ENCODE data around the gene ATG2B.
A peak's percentile ranks its signal among the peaks of the same experiment; 100 is the strongest.
"Not testable (repeated sequence)": the region's sequence is repeated elsewhere in the genome, so short reads cannot be mapped to it uniquely, and the experiment has no call there.

The ATG2B gene

GRCh38 chr14:96370528-96370927 is 7.4 kb upstream of the ATG2B start:
- no peak for DNase-seq

DNA sequence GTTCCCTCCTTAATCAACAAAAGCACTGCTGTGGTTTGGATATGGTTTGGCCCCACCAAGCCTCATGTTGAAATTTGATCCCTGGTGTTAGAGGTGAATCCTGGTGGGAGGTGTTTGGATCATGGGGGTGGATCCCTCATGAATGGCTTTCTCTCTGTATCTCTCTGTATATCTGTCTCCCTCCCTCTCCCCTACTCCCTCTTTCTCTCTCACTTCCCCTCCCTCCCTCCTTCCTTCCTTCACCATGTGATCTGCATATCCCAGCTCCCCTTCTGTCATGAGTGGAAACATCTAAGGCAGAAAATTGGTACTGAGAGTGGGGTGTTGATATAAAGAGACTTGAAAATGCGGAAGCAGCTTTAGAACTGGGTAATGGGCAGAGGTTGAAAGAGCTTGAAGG is 5.4 kb upstream of the ATG2B start:
- no peak for DNase-seq

- no peak for DNase-seq
Measured at GRCh38 chr14:96364962-96365361, 1.8 kb upstream of the ATG2B start.

GRCh38 chr14:96363751-96364336 is 703 bp upstream of the ATG2B start:
- DNase-seq = peak; percentile 5

- DNase-seq = peak; percentile 7
Measured at GRCh38 chr14:96362071-96362964, 823 bp downstream of the ATG2B start.

DNA sequence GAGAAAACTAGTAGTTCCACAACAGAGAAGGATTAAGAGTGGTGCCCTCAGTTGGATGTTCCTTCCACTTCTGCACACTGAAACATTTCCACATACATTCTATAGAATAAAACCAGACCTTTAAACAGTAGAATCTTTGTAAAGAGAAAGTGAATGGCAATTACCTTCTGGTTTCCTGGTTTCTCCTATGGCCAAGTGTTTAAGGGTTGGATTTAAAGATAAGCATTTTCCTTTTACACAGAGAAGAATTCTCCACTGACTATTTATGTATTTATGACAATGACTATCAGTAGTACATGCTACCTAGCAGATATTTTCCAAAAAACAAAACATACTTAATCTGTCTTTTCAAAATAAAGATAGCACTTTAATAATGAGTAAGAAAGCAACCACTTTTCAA is 3.2 kb downstream of the ATG2B start:
- DNase-seq = no peak

- no peak for DNase-seq
Measured at GRCh38 chr14:96357216-96357615, 5.9 kb downstream of the ATG2B start.

GRCh38 chr14:96354246-96354645 is 8.9 kb downstream of the ATG2B start:
- no peak for DNase-seq

DNA sequence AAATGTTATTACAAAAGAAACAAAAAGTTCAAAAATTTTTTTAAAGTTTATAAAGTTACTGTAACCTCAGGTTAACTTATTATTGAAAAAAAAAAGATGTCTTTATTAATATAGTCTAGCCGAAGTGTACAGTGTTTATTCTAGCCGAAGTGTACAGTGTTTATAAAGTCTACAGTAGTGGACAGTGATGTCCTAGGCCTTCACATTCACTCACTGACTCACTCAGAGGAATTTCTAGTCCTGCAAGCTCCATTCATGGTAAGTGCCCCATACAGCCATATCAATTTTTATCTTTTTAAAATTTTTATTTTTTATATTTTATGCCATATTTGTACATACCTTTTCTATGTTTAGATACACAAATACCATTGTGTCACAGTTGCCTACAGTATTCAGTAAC is 10.4 kb downstream of the ATG2B start:
- no peak for DNase-seq

DNA sequence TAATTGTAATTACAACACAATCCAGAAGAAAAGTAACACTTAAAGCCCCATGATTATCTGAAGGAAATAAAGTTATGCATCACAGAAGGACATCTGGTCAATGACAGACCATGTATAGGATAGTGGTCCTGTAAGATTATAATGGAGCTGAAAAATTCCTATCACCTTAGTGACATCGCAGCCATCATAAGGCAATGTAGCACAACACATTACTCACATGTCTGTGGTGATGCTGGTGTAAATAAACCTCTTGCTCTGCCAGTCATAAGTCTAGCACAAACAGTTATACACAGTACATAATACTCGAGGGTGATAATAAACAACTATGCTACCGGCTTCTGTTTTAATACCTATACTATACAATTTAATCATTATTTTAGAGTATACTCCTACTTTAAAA is 11.2 kb downstream of the ATG2B start:
- no peak for DNase-seq

- DNase-seq = no peak
Measured at GRCh38 chr14:96349286-96350075, 13.7 kb downstream of the ATG2B start.

GRCh38 chr14:96347957-96348356 is 15.2 kb downstream of the ATG2B start:
- not testable (repeated sequence) for DNase-seq

GRCh38 chr14:96345669-96346068 is 17.5 kb downstream of the ATG2B start:
- DNase-seq = no peak

- DNase-seq = no peak
Measured at GRCh38 chr14:96341323-96341722, 21.8 kb downstream of the ATG2B start.

GRCh38 chr14:96338551-96338950 is 24.6 kb downstream of the ATG2B start:
- DNase-seq = no peak

- DNase-seq = no peak
Measured at GRCh38 chr14:96324219-96324618, 38.9 kb downstream of the ATG2B start.

GRCh38 chr14:96320605-96321004 is 42.5 kb downstream of the ATG2B start:
- no peak for DNase-seq

- no peak for DNase-seq
Measured at GRCh38 chr14:96318836-96319235, 44.3 kb downstream of the ATG2B start.

DNA sequence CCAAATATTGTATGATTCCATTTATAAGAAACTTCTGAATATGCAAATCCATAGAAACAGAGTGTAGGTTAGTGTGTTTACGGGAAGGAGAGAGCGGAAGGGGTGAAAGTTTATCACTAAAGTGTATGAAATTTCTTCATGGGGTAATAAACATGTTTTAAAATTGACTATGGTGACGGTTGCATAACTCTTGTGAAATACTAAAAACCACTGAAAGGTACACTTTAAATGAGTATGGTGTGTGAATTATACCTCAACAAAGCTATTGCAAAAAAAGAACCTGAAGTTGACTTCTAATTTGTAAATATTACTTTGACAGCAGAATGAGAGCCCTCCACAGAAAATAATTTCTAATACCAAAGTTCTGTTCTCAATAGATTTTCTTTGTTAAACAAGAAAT is 47.1 kb downstream of the ATG2B start:
- no peak for DNase-seq

DNA sequence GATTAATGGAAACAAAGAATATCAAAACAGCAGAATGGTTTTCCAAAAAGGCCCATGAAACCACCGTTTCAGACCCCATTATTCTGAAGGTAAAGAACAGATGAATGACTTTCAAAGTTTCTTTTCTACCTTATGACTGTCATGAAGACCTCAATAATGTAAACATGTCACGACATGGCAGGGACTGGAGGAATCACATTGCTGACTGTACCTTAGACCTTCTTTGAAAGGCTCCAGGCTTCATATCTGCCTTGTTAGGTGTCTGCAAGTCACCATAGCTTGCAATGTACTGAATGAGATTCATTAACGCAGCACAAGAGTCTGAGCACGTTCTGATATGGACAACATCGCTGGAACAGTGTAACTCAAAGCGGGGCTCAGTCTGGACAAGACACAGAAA is 52.2 kb downstream of the ATG2B start:
- DNase-seq = no peak

GRCh38 chr14:96309896-96310330 is 53.2 kb downstream of the ATG2B start:
- no peak for DNase-seq

DNA sequence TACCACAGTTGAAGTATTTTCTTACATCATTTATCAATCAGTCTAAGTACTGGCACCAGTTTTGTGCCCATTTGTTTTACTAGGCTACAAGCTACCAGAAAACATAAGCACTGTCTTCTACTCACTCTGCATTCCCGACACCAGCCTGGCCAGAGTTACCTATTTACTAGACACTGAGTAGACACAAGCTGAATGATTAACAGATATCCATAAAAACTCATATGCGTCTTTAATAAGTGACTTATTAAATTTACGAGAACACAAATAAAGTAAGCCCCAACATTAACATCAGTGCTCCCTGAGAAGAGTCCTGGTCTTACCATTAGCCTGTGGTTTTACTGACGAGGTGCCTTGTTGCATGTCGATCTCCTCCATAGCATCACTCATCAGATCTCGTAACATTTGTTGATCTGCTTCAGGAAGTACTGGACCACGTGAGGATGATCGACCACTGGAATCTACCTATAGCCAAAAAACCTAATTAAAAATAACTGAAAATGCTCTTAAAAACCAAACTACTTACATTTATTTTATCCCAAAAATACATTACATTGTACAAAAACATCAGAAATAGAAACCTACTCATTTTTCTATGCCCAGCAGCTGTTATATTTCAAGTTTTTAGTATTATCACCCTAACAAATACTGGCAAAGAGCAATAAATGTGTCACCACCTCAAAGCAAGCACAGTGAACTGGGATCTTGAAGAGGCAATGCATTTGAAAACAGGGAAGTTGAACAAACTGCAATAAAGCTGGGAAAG is 53.8 kb downstream of the ATG2B start:
- DNase-seq = no peak

DNA sequence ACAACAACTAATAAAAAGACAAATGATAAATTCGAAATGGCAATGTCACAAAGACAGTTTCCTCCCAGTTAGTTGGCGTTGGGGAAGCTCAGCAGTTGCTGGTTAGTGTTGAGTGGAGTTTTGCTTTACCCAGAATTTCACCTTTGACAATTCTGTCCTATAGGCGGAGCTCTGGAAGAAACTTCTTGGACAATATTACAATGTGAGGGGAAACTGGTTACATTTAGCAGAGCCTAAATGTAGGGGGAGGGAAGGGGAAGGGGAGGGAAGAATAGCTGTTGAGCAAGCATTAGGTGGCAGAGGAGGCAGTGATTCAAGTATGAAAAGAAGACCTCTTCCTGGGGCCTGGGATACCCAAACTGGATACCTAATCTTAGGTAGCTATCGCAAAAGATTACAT is 55.7 kb downstream of the ATG2B start:
- DNase-seq = no peak
